ENCODE data around the gene MYO7A. TPM values are rescaled to one million over a fixed set of nuclear protein-coding genes. Genes with fewer than 3 reads are reported as not detected.
A peak's percentile ranks its signal among the peaks of the same experiment; 100 is the strongest.

The MYO7A gene
- total and polyA plus RNA-seq, 2 donors (not counting 3 experiments of a cell fraction or from before 2014, with no cell fraction given), result 1.3 to 3.6 TPM

DNA sequence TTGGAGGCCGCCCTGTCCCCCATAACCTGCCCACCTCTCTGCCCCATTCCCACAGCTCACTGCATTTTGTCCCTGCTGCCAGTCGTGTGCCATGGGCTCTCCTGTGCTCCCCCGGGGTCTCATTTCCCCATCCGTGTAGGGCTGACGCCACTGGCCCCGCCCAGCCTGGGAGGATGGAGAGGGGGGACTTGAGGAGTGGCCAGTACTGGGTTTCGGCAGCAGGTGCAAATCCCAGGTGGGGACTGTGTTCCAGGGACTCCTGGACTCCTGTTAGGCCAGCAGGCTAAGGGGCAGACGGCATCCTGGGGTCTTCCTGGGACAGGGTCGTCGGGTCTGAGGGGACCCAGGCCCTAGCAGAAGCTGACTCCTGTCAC is 1.2 kb upstream of the MYO7A start:
- H3K27me3 ChIP-seq (ENCODE audit: control insufficient read depth in 2 of 2, insufficient read depth in 2 of 2, low read length in 2 of 2), result no peaks in the 10 kb centered on the region
- H3K36me3 ChIP-seq (ENCODE audit: control insufficient read depth in 2 of 2, extremely low read depth in 1 of 2, insufficient read depth in 2 of 2, low read length in 2 of 2), result peaks cover 0 to 3% of the 10 kb centered on the region in 2 experiments
- CTCF ChIA-PET, result interaction anchor here (0.6 to 7.4 kb wide), 49 partner anchors 9 to 497 kb away, joined by 3 to 309 read pairs (median 5); no protein-coding TSS in a partner anchor
- intact Hi-C loops (cut with micrococcal nuclease) (loop anchor here (1.0 kb wide), 3 partner anchors 61 to 492 kb away; no protein-coding TSS in a partner anchor), dilution Hi-C loops (cut with MboI; ENCODE audit: extremely low pct_ligation_motif_present, low sequenced_read_pairs) (no loop called here)
- H4K20me1 ChIP-seq (replicated peaks; ENCODE audit: control insufficient read depth, extremely low read depth, insufficient read depth, low read length), result no peaks in the 10 kb centered on the region
- peak overlapping the region in 1 of 3 experiments; percentile 24 for H3K4me3 ChIP-seq (replicated peaks in 1 of 3; ENCODE audit: insufficient read depth in 1 of 3, low read depth in 1 of 3, low read length in 3 of 3)
- no peak overlapping the region for H3K9ac ChIP-seq (replicated peaks; ENCODE audit: extremely low read depth, insufficient read depth, low read length)
- FAIRE-seq (no peak), DNase-seq (ENCODE audit: low read depth, low spot score) (no peak)
- H2AFZ ChIP-seq (ENCODE audit: low read depth, low read length), result peak overlapping the region; percentile 85
- H3K9me3 ChIP-seq (replicated peaks; ENCODE audit: control insufficient read depth, insufficient read depth, low read length), result no peaks in the 10 kb centered on the region
- peaks cover 10% of the 10 kb centered on the region for H3K4me1 ChIP-seq (ENCODE audit: control insufficient read depth, extremely low read depth, insufficient read depth, low read length)
- TF ChIP-seq JUN (IDR thresholded peaks at IDR 0.05; ENCODE audit: borderline replicate concordance, insufficient read depth, insufficient read length, low read depth) (no peak), POLR2A (IDR thresholded peaks at IDR 0.05; ENCODE audit: low read depth, low read length) (no peak), POLR2AphosphoS5 (IDR thresholded peaks at IDR 0.05; ENCODE audit: insufficient read depth, low read depth, low read length) (no peak), EZH2 (IDR thresholded peaks at IDR 0.05; ENCODE audit: borderline replicate concordance, low read depth, low read length, severe bottlenecking) (no peak), FOS (IDR thresholded peaks at IDR 0.05; ENCODE audit: borderline replicate concordance, insufficient read depth, low read length) (no peak), GATA2 (IDR thresholded peaks at IDR 0.05; ENCODE audit: insufficient read depth, insufficient read length, low read depth, low read length) (no peak), MYC (IDR thresholded peaks at IDR 0.05; ENCODE audit: low read depth, low read length) (no peak)
- TF ChIP-seq, protein P1, sequence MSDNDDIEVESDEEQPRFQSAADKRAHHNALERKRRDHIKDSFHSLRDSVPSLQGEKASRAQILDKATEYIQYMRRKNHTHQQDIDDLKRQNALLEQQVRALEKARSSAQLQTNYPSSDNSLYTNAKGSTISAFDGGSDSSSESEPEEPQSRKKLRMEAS (IDR thresholded peaks at IDR 0.05; ENCODE audit: insufficient read depth, insufficient read length), result no peak
- TF ChIP-seq, protein P2, sequence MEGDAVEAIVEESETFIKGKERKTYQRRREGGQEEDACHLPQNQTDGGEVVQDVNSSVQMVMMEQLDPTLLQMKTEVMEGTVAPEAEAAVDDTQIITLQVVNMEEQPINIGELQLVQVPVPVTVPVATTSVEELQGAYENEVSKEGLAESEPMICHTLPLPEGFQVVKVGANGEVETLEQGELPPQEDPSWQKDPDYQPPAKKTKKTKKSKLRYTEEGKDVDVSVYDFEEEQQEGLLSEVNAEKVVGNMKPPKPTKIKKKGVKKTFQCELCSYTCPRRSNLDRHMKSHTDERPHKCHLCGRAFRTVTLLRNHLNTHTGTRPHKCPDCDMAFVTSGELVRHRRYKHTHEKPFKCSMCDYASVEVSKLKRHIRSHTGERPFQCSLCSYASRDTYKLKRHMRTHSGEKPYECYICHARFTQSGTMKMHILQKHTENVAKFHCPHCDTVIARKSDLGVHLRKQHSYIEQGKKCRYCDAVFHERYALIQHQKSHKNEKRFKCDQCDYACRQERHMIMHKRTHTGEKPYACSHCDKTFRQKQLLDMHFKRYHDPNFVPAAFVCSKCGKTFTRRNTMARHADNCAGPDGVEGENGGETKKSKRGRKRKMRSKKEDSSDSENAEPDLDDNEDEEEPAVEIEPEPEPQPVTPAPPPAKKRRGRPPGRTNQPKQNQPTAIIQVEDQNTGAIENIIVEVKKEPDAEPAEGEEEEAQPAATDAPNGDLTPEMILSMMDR (IDR thresholded peaks at IDR 0.05; ENCODE audit: extremely low read depth in 1 of 2, insufficient read depth in 1 of 2, low read depth in 1 of 2, low read length in 2 of 2), result no peak
- no peaks in the 10 kb centered on the region for H3K9me1 ChIP-seq (replicated peaks; ENCODE audit: control insufficient read depth, extremely low read depth, insufficient read depth, low read length)
- H3K79me2 ChIP-seq (ENCODE audit: control insufficient read depth, insufficient read depth, low read length), result no peaks in the 10 kb centered on the region
- peak overlapping the region; percentile 70 for H3K4me2 ChIP-seq (ENCODE audit: insufficient read depth, low read length)
- H3K27ac ChIP-seq (ENCODE audit: insufficient read depth, low read depth, low read length), result no peak overlapping the region
- POLR2A ChIA-PET, result no interaction called here
- no TSS peak for BruUV-seq (replicated peaks)

Measured in endothelial cell of umbilical vein (primary cell).